NOMO-1 treated with dmso at 0.1 percent for 144 hours (cell line): ENCODE results near the gene SFXN5.

Experiments
- DNase-seq: peaks from one replicate; lab custom pipeline; 2025; ENCODE audit not compliant: unreplicated experiment; lab: John Stamatoyannopoulos, UW

SFXN5 gene

DNA sequence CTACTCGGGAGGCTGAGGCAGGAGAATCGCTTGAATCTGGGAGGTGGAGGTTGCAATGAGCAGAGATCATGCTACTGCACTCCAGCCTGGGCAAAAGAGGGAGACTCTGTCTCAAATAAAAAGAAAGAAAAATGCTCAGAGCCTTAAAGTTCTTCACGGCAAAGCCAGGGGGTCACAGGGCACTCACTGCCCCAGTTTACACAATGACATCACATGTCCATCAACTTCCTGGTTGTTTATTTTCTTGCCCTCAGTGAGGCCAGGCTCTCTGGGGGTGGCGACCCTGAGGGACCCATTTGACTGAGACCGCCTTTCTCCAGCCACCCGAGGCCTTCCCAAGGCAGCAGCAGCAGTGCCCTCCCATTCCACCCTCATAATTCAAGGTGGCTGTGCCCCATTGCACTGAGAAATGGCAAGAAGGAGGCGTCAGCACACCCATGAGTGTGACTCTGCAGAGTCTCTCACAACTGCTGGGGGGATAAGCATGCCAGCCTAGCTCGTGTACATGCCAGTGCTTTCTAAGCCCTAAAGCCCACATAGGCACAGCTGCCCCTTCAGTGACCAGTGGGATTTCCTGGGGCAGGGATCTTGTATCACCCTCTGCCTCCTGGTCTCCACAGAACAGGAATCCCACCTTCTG lies 50.0 kb downstream of the SFXN5 start:
- no peak for DNase-seq

DNA sequence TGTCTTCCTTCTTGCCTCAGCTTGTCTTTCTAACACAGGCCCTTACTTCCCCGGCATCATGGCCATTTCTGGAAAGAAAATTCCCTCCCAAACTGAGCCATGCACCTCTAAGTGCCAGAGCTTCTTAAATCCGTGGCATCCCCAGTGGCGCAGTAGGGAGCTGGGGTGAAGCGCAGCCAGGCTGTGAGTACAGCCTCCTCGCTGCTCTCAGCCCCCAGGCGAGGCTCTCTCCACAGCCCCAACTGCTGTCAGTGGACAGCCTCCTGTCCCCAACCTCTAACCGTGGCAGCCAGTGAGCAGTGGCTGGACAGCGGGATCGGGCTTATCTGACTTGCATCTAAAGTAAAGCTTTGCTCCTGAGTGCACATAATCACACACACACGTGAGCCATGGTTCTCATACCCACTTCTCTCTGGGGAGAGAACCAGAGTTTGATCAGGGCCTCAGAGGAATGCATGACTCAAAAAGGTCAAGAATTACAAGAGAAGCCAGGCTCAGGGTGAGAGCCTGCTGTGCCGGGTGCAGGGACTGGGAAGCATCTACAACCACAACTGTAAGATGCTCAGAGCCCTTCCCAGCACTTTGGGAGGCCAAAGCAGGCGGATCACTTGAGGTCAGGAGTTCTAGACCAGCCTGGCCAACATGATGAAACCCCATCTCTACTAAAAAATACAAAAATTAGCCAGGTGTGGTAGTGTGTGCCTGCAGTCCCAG lies 50.7 kb downstream of the SFXN5 start:
- no peak for DNase-seq

GRCh38 chr2:73020306-73020656 lies 51.2 kb downstream of the SFXN5 start:
- no peak for DNase-seq

DNA sequence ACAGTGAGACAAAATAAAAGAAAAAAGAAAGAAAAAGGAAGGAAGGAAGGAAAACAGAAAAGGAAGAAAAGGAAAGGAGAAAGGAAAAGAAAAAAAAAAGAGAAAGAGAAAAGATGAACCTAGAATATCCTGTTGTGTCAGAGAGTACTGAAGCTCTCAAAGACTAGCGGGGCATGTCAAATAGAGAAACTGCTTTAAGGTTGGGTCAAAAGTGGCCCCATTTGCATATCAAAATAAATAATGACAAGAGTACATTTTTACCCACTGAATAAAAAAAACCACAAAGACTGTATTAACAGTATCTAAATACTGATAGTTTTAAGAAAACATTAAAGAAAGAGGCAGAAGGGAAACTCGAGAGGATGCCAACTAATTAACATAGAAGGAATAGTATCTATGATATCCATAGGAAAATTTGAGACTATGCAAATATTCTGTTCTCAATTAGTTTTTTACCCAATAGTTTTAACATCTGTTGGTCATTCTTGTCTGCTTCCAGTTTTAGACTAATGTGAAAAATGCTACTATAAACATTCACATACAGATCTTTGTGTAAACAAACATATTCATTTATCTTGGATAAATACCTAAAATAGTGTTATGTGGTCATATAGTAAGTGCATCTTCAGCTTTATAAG lies 53.2 kb downstream of the SFXN5 start:
- no peak for DNase-seq

- no peak for DNase-seq
These were observed 57.6 kb downstream of the SFXN5 start for GRCh38 chr2:73013936-73014335.

- no peak for DNase-seq
These were observed 62.2 kb downstream of the SFXN5 start for GRCh38 chr2:73009177-73009839.

GRCh38 chr2:73008766-73009135 lies 62.8 kb downstream of the SFXN5 start:
- DNase-seq: no peak

GRCh38 chr2:73007991-73008765 lies 63.3 kb downstream of the SFXN5 start:
- no peak for DNase-seq

DNA sequence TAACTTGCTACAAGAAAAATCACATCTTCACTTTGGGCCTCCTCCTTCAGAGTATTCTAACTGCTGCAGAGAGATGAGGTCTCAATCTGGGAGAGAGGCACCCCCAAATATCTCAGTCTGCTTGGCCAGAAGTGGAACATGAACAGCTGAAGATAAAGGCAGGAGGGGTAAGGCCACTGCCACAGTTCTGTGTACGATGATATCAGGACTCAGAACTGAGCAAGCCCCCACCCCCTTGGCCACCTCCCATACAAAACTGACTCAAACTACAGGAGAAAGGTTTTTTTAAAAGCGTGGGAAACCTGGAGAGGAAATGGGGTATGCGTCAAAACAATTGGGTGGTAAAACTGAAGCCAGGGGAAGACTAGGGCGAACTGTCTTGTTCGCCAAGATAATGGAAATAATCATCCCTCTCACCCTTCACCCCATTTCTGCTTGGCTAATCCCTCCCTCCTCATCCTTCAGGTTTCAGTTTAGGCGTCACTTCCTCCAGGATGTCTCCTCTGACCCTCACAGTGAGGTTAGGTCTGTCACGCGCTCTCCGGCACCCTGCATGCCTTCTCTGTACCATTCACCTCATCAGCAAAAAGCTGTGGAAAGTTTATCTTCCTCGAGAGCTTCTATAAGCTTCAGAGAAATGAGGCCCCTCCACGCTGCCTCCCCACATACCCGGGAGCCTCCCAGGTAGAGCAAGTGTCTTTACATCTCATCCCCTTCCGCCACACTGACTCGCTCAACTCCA lies 64.4 kb downstream of the SFXN5 start:
- no peak for DNase-seq

DNA sequence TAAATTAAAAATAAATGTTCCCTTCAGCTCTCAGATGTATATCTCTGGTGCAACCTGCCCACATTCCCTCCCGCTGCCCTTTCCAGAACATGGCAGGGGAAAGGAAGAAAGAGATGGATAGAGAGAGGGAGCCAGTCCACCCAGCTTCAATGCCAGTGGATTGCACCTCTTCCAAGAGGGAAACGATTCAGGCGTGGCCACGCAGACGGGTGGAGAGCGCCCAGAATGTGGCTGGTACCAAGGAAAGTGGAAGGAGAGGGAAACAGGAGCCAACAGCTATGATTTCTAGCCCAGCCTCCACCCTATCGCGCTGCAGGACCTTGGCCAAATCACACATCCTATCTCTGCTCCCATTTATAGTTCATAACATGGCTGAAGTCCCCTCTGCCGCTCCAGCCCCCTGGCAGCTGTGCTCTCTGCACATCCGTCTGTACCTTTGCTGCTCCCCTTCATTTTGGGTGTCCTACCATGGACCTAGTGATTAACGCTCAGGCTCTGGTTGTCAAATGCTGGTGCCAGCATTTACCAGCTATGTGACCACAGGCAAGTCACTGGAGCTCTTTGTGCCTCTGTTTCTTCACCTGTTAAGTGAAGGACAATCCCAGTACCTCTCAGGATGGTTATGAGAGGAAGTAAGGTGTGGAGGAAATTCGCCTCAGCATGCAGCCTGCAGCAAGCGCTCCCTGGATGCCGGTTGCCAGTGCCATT lies 66.5 kb downstream of the SFXN5 start:
- no peak for DNase-seq

DNA sequence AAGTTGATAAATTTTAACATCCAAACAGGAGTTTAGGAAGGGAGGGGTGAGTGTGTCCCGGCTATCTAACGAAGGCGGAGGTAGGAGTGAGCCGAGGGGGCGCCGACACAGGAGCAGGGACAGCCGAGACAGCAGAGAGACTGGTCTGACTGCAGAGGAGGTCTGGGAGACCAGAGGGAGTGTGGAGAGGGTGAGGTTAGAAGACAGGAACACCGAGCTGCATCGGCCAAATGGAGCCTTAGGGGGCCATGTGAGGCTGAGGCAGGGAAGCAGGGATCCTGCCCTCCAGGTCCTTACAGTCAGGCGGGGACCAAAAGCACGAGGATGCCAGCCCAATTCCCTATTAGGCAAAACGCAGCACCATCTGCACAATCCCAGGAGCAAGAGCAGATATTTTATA lies 67.0 kb downstream of the SFXN5 start:
- DNase-seq: no peak

GRCh38 chr2:73003027-73003426 lies 68.5 kb downstream of the SFXN5 start:
- DNase-seq: no peak

DNA sequence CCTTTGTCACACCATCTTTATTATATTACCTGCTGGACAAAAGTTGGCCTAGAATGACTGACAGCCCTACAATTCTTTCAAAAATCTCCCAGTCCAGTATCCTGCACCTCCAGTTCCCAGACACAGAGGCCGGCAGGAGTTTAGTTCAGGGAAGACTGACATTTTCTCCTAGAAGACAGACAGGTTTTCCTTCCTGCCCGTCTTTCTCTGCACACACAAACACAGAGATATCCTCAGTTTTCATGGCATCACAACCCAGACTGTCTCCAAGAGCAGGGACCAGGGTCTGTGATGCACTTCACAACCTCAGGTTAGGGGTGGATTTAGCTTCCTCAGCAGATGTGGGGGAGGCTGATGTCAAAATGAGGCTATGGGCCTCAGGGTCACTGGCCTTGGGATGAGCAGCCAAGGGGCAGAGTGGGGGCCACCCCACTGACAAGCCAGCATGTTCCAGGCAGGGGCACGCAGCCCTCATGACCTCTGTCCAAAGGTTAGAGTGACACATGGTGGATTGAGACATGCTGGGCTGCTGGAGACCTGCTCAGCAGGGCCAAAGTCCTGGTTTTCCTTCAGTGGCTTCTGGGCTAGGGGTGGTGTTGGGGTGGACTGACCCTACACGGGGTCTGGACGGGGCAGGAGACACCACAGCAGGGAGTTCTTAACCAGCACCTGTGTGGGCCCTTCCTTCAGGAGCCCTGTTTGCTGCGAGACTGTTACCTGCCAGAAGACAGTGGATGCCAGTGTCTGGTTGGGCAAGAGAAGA lies 70.5 kb downstream of the SFXN5 start:
- DNase-seq: no peak

- DNase-seq: no peak
These were observed 71.5 kb downstream of the SFXN5 start for GRCh38 chr2:72999729-73000725.

DNA sequence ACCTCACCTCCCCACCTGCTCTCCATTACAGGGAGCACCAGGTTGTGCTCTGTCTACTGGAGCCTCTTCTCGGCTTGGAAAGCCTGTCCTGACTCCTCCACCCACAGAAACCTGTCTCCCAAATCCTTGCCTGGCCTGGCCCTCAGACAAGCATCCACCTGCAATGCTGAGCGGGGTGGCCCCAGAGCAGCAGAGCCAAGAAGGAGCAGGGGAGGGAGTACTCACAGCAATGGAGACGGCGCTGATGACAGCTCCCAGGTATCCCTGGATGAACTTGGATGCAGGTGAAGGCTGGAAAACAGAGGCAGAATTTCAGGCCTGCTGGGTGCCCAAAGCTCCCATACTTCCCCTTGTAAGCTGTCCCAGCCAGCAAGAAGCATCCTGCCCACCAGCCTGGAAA lies 72.8 kb downstream of the SFXN5 start:
- DNase-seq: no peak

- DNase-seq: no peak
These were observed 73.3 kb downstream of the SFXN5 start for GRCh38 chr2:72998234-72998651.

- no peak for DNase-seq
These were observed 75.4 kb downstream of the SFXN5 start for GRCh38 chr2:72996117-72996502.
